GM21526 (cell line): Measurements from ENCODE around the gene SCYGR2.

ENCODE experiments used
- ATAC-seq: cut with Tn5 transposase; IDR thresholded peaks from one replicate; pipeline ENCODE4 v1.9.1; 2021; ENCODE audit warnings: moderate library complexity; ENCODE audit not compliant: unreplicated experiment, low FRiP score

The SCYGR2 gene

DNA sequence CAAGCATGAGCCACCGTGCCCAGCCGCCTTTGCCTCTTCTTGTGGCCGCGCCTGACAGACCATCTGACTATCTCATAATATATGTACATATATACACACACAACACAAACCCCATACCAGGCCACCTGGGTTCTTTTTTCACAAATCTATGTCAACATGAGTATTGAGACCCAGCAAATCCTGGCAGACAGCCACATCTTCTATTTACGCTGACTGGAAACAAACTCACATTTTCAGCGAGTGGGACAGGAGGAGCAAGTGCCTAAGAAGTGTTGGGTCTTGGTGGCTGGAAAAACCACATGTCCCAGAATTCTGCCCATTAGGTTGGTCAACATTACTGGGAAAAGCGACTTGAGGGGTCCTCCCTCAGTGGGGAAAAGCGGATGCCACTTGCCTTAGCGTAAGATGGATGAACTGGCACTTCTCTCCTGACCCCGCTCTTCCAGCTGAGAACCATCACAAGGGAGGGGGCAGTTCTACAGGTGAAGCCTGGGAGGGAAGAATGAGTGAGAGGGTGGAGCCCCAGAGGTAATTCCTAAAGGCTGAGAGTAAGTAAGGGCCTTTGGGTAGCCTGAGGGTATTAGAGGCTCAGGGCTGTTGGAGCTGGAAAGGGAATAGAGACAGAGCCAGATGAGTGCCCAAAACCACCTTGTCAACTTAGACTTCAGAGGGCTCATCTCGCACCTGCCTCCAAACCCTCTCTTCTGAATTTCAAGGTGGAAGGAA is 14.0 kb downstream of the SCYGR2 start:
- no peak for ATAC-seq

DNA sequence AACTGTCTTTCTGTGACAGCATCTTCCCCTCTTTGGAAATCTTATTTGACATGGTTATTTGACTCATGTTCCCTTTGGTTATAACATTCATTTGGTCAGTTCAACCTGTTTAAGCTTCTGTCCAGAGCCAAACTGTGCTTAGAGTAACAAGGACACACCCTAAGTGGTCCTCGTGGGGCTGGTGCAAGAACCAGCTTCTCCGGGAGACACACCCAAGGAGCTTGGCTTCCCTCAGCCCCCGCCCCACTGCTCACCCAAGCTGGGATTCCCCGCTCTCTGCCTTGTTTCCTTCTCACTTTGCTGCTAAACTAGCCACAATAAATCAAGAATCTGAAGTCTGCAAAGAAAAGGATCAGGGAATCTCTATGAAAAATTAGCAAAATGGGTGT is 14.6 kb downstream of the SCYGR2 start:
- ATAC-seq = no peak

DNA sequence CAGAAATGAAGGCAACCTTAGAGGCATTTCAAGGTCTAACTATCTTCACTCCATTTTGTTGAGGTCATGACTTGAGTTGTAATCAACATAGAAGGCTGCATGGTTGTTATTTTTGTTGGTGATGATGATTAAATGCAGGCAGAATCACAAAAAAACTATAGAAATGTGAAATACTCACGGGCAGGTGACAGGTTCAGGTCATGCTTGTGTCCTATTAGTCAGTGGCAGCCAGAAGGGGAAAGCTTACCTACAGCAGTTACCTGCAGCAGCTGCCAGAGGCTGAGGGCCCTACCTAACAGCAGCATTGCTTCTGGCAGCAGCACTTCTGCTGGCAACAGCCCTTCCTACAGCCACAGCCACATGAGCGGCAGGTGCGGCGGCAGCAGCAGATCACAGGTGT is 15.6 kb downstream of the SCYGR2 start:
- ATAC-seq = no peak

DNA sequence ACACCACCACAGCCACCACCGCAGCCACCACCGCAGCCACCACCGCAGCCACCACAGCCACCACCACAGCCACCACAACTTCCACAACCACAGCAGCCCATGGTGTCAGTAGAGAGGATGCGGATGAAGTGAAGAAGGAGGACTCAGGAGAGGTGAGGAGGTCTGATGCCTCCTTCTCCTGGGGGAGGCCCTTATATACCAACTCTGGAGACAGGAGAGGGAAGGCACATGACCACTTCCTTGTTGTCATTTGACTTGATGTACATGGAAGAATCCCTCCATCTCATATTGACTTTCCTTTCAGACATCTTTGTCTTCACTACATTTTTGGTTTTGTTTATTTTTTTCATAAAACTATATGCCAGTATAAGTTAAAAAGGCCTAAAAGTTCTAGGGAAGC is 16.0 kb downstream of the SCYGR2 start, which contains the start of gene SCYGR3:
Gene SCYGR3 (minus strand): TSS at position 101 of the 400 bp plus-strand sequence. CDS start 0 bp downstream, at position 101.
- no peak for ATAC-seq

DNA sequence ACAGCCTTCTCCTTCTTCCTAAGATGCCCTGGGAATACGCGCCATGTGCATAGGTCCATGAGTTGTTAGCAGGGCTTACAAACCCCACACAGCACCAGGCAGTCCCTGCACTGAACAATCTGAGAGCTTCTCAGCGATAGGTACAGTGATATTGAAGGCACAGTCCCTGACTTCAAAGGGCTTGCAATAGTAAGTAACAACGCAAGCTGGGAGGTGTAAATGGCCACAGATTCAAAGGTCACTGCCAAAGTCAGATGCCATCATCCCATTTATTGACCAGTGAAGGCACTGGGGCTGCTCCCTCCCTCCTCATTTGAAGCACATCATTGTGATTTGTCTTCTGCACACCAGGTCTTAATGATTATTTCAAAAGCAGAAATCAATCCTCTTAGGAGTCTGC is 16.5 kb downstream of the SCYGR2 start:
- ATAC-seq = no peak

DNA sequence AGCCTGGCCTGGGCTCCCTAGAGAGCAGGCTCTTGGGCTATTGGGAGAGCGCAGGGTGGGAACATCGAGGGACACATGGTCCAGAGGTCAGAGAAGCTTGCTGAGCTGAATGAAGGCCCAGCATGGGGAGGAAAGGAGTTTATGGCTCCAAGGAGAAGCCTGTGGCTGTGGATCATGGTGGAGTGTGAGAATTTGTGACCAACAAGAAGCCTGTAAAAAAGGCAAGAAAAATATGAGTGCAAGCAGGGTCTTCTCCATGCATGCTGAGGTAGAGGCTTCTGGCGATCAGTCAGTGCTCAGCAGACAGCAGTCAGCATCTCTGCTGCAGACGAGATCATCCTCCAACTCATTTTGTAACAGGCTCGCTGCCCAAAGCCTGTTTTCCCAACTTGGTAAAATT is 17.2 kb downstream of the SCYGR2 start:
- ATAC-seq = no peak

DNA sequence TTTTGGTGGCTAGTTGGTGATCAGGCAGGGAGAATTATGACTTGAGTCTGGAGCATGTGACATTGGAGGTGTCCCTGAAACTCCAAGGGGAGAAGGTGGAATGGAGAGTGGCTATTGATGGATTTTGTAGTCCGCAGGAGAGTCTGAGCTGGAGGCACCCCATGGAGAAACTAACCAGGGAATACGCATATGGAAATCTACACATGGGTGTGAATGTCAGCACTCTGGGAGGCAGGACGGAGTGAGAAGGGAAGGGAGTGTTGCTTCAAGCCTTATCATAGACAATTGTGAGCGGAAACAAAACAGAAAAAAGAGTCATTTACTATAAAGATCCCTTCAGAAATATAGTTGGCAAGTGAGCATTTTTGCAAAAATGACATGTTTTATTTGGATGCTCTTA is 17.9 kb downstream of the SCYGR2 start:
- no peak for ATAC-seq

DNA sequence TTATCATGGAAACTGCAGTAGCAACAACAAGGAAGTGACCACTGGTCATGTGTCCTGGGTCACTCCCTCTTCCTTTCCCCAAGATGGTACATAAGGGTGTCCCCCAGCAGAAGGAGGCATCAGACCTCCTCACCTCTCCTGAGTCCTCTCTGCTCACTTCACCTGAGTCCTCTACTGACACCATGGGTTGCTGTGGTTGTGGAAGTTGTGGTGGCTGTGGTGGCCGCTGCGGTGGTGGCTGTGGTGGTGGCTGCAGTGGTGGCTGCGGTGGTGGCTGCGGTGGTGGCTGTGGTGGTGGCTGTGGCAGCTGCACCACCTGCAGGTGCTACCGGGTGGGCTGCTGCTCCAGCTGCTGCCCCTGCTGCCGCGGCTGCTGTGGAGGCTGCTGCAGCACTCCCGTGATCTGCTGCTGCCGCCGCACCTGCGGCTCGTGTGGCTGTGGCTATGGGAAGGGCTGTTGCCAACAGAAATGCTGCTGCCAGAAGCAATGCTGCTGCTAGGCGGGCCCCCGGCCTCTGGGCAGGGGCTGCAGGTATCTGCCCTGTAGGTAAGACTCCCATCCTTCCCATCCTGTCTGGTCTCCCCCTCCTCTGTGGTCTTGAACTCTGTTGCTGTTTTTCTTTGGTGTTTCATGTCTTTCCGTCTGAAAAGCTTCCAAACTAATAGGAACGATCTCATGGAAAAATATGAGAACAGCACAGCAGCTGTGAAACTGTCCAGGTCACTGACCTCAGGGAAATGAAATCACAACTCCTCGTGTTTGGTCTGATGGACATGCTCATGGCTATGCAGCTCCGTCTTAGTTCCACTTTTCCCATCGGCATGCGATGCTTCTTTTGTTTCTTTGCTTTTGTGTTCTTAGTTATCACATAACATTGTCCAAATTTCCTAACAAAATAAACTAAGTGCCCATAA is 18.9 kb downstream of the SCYGR2 start, which contains the start of gene SCYGR4:
Gene SCYGR4 (plus strand): TSS at position 183 of the 915 bp plus-strand sequence. CDS start 0 bp downstream, at position 183.
- no peak for ATAC-seq

DNA sequence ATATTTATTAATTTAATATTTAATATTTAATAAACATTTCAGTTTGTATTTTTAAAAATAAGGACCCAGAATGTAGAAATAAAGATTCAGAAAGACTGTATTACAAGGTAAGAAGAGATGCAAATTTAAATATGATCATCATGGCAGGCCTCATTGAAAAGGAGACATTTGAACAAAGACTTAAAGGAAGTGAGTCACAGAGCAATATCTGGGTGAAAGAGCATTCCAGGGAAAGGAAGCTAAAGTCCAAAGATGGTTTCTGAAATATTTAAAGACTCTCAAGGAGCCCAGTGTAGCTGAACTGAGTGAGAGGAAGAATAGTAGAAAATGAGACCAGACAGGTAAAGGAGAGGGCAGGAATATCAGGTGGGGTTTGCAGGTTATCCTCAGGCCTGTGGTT is 24.5 kb downstream of the SCYGR2 start:
- no peak for ATAC-seq

DNA sequence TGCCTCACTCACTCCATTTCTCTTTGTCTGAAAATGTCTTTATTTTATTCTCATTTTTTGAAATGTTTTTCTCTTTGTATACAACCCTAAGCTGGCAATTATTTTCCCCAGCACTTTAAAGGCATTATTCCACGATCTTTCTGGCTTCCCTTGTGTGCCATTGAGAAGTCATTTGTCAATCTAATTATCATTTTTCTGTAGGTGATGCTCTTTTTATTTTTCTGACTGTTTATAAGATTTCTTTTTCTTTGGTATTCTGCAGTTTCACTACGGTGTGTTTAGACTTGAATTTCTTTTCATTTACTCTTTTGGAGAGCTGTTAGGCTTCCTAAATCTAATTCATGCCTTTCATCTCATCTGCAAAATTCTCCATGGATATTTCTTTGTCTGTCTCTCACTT is 26.7 kb downstream of the SCYGR2 start:
- ATAC-seq = no peak

DNA sequence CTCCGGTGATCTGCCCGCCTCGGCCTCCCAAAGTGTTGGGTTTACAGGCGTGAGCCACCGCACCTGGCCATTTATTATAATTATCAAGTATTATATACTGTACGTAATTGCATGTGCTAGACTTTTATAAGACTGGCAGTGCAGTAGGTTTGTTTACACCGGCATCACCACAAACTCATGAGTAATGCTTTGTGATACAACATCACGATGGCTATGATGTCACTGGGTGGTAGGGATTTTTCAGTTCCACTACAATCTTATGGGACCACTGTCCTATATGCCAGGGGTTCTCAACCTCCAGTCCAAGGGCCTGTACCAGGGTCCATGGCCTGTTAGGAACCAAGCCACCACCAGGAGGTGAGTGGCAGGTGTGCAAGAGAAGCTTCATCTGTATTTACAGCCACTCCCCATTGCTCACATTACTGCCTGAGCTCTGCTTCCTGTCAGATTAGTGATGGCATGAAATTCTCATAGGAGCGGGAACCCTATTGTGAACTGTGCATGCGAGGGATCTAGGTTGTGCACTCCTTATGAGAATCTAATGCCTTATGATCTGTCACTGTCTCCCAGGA is 28.0 kb downstream of the SCYGR2 start:
- ATAC-seq = no peak

DNA sequence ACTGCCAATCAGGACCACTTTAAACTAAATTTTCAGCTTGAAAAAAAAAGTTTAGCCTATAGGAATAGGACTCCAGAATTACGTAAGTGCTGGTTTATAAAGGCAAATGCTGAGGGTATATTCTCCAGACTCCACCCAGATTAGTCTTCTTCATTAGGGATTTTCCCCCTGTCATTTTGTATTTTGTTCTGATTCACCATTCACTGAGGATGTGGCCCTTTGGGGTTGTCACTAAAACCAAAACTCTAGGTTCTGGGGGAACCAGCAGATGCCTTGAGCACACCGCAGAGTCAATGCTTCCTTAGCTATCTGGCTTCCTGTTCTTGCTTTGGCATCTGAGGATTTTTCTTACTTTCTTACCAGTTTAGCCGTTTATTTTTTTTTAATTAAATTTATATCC is 29.1 kb downstream of the SCYGR2 start:
- peak; percentile 82 for ATAC-seq

DNA sequence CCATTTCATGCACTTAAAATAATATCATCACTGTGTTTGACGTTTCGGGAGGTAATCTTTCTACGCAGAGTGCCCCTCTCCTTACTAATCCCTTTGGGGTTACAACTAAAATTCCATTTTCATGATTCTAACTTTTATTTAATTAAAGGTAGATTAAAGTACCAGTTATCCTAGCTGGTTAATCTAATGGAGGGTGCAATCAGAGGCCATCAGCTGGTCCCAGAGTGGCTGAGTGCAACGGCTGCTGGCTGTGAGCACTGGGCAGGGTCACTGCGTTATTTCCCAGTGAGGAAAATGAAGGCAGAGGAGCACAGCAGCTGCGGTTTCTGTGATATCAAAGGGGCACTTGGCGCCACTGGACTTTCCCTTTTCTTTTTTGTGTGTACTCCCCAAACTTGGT is 30.7 kb downstream of the SCYGR2 start:
- no peak for ATAC-seq

DNA sequence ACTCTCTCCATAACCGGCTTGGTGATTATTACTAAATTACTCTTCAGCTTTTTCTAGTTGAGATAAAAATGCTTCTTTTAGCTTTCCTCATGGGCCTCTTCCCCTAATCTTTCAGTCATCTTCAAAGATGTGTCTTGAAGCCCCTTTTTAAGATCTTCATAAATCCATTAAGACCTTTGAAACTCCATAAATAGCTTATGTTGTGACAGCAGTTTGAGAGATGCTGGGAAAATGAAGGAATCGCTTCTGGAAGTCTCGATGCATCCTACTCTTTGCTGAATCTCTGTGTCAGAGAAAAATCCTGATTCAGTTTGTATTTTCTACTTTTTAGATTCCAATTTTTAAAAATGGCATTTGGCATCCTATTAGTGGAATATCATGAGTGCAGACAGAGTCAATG is 31.6 kb downstream of the SCYGR2 start:
- ATAC-seq = no peak

DNA sequence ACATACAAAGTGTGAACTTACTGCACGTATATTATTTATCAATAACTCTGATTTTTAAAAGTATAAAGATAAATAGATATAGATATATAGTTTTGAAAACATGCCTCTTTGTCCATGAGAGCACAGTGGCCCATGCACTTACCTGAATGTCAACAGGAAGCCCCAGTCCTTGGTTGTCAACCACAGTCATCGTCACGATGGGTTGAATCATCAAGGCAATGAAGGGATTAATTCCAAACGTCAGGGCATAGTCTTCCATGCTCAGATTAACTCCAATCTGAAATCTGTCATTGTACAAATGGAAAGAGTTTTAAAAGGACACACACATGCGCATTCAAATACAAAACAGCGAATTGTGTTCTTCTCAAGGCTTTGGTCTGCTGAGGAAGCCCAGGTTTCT is 34.1 kb downstream of the SCYGR2 start:
- no peak for ATAC-seq

DNA sequence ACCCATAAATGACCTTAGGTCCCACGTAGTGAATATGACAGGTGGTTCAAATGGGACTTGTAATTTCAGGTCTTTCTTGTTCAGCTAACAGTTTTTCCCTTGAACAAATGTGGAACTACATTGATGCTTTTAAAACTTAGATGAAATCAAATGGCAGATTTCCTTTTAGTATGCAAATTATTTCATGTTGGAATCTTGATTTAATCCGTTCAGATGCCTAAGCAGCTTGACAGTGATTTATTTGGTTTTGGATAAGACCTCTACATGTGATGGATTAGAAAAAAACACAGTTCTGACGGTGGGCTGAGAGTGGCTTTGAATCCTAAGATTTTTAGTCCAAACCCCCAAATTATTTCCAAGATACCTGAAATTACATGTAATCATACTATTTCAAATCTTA is 35.5 kb downstream of the SCYGR2 start:
- no peak for ATAC-seq

DNA sequence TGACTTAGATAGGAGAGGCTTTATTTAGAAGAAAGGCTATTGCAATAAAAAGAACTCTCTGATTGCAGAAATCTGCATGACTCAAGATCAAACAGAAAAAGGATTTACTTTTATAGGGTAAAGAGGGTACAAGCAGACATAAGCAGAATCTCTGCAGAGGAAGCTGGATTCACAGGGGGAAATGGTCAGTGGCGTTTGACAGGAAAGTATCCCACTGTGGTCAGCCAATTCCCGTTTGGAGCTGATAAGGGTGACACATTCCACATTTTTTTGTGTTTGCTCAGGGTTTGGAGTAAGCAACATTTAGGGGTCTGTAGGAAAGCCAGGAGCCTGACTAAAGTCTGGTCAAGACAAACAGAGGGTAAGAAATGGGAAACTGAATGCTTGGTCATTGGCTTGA is 44.0 kb downstream of the SCYGR2 start:
- no peak for ATAC-seq

DNA sequence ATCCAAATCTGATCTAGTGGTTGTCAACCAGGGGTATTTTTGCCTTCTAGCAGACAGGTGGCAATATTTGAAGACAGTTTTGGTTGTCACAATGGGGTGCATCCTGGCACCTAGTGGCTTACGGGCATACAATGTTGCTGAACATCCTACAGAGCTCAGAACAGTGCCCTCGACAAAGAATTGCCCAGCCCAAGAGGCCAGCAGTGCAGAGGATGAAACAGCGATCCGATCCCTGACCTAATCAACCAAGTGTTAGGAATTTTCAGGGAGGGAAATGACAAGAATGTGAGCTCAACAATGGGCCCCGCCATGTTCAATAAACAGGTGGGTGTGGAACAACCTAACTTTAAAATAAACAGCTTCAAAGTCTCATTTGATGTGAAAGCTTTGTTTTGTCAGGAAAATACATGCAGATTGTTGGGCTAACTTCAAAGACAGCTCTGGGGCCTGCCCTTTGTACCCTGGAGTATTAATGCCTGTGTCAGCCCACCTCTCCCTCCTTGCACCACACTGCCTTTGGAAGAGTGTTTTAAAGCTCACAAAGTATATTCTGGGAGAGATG is 45.4 kb downstream of the SCYGR2 start:
- ATAC-seq = no peak
